ENCODE measurements around the gene MCTS1.
"Not testable (repeated sequence)": the region's sequence is repeated elsewhere in the genome, so short reads cannot be mapped to it uniquely, and the experiment has no call there.

The MCTS1 gene

GRCh38 chrX:120629667-120630537 is 26.0 kb downstream of the MCTS1 start, which contains the start of gene C1GALT1C1:
Gene C1GALT1C1 (minus strand): TSS chrX:120630054. CDS start chrX:120627166, 2,888 bp downstream.
- DNase-seq: peak; percentile 13 to 92 (median 81)

- DNase-seq: no peak
Measured at GRCh38 chrX:120638619-120639018, 34.7 kb downstream of the MCTS1 start.

- DNase-seq: no peak
Measured at GRCh38 chrX:120642871-120643270, 39.0 kb downstream of the MCTS1 start.

- DNase-seq: no peak
Measured at GRCh38 chrX:120647127-120647526, 43.2 kb downstream of the MCTS1 start.

- not testable (repeated sequence) for DNase-seq
Measured at GRCh38 chrX:120652256-120652655, 48.4 kb downstream of the MCTS1 start.

- no peak for DNase-seq
Measured at GRCh38 chrX:120653000-120653399, 49.1 kb downstream of the MCTS1 start.

- DNase-seq: no peak
Measured at GRCh38 chrX:120660637-120661036, 56.7 kb downstream of the MCTS1 start.
